ENCODE results near the gene SLK.
A peak's percentile ranks its signal among the peaks of the same experiment; 100 is the strongest.

Gene SLK

DNA sequence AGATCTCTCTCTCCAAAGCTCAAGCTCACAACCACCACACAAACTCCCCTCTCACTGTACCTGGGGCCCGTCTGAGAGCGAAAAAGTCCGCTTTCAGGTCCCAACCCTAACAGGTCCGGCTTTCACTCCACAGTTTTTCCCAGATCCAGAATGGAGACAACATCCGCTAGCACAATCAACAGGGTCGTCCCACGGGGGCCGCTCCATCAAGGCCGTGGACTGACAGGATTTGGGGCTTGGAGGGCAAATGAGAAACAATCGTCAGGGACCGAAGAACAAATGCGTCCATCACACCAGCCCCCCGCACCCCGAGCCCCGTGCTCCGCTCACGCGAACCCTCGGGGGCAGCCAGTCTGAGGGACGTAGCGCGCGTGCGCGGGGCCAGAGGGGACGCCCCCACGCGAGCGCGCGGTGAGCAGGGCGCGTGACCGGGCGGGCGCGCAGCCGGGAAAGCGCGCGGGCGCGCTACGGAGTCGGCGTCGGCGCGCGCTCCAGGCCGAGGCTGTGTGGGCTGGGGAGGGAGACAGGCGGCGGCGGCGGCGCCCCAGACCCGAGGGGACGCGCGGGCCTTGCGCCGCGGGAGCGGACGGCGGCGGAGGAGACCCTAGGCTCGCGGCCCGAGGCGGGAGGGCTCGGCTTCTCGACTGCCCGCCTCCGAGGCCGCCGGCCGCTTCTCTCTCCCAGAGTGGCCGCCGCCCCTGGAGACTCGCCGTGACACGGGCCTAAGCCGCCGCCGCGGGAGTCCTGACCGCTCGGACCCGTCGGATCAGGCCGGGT lies at the start of gene SLK:
SLK (plus strand) TSS at position 470 of the 777 bp plus-strand sequence. CDS start 606 bp downstream, outside the sequence.
- peak; percentile 61 to 64 for DNase-seq (ENCODE audit: low read depth in 2 of 2)

GRCh38 chr10:103917302-103918052 lies 49.5 kb upstream of the SLK start:
- DNase-seq (ENCODE audit: low read depth in 2 of 2), result no peak

- peak; percentile 85 to 89 for DNase-seq (ENCODE audit: low read depth in 2 of 2)
These were observed 48.7 kb upstream of the SLK start, which contains the start of gene STN1 for GRCh38 chr10:103918053-103918846. Gene STN1 (minus strand): TSS chr10:103918184. CDS start chr10:103917594, 590 bp downstream.

- no peak for DNase-seq (ENCODE audit: low read depth in 2 of 2)
These were observed 47.3 kb upstream of the SLK start for GRCh38 chr10:103919648-103920025.

DNA sequence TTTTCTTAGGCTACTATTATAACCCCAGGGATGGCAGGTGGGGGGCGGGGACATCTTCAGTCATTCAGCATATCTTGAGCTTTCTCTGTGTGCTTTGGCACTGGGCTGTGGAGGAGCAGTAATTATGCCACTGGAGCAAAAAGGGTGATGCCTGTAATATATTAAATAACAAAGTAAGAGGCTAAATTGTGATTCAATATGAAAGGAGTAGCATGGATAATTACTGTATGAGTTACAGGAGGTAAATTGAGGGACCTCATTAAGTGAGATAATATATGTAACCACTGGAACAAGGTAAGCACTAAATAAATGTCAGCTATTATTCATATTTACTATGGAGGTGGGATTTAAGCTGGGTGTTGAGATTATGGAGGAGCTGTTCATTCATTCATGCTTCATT lies 45.7 kb upstream of the SLK start:
- DNase-seq (ENCODE audit: low read depth in 2 of 2), result no peak

DNA sequence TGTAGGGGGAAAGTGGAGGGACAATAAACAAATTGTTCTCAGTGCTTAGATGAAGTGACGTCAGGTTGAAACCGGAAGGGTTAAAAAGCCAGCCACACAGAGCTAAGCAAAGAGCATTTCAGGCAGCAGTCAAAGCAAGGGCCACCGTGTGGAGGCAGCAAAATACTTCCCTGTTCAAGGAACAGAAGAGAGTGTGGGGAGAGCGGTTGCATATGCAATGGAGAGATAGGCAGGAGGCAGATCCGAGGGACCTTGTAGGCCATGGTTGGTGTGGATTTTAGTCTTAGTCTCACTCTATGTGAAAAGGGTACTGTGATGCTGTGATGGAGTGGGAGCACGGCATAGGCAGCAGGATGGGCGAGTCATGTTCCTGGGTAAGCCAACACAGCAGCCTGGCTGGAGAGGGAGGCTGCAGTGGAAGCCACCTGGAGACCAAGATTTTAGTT lies 45.2 kb upstream of the SLK start:
- no peak for DNase-seq (ENCODE audit: low read depth in 2 of 2)

GRCh38 chr10:103922659-103923058 lies 44.3 kb upstream of the SLK start:
- no peak for DNase-seq (ENCODE audit: low read depth in 2 of 2)

DNA sequence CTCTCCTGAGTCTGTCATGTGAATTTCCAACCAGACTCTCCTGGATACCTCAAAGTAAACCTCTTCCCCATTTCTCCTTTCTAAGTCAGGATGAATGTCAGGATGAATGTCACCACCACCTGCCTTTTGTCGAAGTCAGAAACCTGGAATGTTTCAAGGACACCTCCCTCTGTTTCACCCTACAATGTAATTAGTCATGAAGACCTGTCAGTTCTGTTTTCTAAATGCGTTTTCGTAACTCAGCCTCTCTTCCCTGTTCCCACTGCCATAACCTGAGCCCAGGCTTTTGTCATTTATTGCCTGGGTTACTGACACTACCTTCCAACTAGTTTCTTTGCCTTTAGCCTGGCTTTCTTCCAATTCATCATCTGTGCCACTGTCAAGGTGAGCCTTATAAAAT lies 43.4 kb upstream of the SLK start:
- DNase-seq (ENCODE audit: low read depth in 2 of 2), result no peak

DNA sequence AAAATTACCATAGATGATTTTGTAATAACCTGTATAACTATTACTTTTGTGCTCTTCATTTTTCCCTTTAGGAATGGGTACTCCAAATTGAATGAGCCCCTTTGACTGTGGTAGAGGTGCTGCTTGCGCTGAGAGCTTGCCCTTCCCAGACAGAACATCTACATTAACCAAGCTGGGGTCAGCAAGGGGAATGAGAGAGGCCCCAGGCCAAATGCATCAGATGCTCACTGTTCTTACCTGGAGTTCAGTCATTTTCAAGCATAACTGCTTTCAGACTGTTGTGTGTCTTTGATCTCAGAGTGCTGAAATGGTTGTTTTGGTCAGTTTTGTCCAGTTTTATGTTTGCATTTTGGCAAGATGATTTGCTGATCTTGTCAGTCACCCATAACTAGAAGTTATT lies 41.3 kb upstream of the SLK start:
- DNase-seq (ENCODE audit: low read depth in 2 of 2), result no peak

DNA sequence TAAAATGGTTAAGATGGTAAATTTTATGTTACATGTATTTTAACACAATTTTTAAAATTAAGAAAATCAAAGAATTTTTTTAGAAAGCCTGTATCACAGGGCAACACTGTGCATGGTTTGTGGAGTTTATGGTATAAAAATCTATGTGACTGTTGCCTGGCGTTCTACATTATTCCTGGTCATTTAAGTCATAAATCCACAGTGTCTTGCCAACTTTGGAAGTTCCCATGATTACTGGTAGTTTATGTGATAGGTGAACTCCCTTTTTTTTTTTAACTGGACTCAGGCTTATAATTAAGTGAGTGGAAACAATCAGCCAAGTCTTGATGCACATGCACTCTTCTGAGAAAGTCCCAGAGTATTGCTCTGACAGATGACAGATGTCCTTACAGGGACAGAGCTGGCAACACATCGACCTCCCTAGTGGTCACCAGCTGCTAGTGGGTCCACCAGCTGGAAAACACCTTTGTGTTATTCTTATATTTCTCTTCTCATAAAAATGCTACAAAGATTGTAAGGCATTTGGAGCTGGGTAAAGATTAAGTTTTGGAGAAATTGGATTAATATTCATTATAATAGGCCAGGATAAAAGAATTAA lies 40.1 kb upstream of the SLK start:
- DNase-seq (ENCODE audit: low read depth in 2 of 2), result no peak

DNA sequence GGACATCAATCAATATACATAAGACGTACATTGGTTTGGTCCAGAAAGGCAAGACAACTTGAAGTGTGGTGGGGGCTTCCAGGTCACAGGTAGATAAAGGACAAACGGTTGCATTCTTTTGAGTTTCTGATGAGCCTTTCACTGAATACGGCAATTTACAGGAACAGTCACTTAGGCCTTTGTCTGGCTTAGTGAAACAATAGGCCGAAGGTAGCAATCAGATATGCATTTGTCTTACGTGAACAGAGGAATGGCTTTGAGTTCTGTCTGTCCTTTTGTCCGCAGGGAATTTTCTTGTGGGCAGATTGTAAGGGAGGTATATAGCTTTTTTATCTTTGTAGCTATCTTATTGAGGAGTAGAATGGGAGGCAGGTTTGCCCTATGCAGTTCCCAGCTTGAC lies 38.2 kb upstream of the SLK start:
- DNase-seq (ENCODE audit: low read depth in 2 of 2), result no peak

GRCh38 chr10:103929381-103929921 lies 37.5 kb upstream of the SLK start:
- DNase-seq (ENCODE audit: low read depth in 2 of 2), result no peak

- DNase-seq (ENCODE audit: low read depth in 2 of 2), result no peak
These were observed 36.5 kb upstream of the SLK start for GRCh38 chr10:103930449-103930848.

DNA sequence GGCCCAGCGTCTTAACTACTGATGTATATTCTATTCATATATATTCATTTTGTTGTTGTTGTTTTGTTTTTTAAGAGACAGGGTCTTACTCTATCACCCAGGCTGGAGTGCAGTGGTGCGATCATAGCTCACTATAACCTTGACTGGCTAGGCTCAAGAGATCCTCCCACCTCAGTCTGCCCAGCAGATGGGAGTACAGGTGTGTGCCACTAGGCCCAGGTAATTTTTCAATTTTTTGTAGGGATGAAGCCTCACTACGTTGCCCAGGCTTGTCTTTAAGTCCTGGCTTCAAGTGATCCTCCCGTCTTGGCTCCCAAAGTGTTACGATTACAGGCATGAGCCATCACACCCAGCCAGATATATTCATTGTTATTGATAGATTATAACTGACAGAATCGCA lies 36.1 kb upstream of the SLK start:
- DNase-seq (ENCODE audit: low read depth in 2 of 2), result no peak

GRCh38 chr10:103931603-103932002 lies 35.3 kb upstream of the SLK start:
- DNase-seq (ENCODE audit: low read depth in 2 of 2), result no peak

DNA sequence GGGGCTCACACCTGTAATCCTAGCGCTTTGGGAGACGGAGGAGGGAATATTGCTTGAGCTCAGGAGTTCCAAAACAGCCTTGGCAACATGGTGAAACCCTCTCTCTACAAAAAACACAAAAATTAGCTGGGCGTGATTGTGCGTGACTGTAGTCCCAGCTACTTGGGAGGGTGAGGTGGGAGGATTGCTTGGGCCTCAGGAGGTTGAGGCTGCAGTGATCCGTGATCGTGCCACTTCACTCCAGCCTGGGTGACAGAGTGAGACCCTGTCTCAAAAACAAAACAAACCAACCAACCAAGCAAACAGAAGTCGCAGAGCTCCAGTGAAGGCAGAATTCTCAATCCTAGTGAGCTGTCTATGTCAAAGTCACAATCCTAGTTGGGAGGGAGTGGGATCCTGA lies 34.7 kb upstream of the SLK start:
- no peak for DNase-seq (ENCODE audit: low read depth in 2 of 2)

DNA sequence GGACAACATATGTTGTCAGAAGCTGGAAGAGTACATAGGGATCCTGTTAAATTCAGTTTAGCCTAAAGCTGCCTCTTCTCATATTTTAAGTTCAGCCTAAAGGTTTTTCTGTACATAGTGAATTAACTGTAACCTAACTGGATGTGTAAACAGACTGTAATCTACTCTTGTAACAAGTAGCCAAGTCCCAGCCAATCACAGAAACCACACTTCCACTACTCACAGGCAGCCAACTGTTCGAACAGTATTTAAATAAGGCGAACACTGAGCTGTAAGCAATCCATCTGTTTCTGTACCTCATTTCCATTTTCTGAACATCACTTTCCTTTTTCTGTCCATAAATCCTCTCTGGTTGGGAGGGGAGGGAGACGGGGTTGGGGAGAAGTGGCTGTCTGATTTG lies 34.0 kb upstream of the SLK start:
- no peak for DNase-seq (ENCODE audit: low read depth in 2 of 2)

- DNase-seq (ENCODE audit: low read depth in 2 of 2), result no peak
These were observed 33.3 kb upstream of the SLK start for GRCh38 chr10:103933557-103934121.

GRCh38 chr10:103934308-103934707 lies 32.6 kb upstream of the SLK start:
- DNase-seq (ENCODE audit: low read depth in 2 of 2), result no peak

GRCh38 chr10:103936022-103936421 lies 30.9 kb upstream of the SLK start:
- no peak for DNase-seq (ENCODE audit: low read depth in 2 of 2)

DNA sequence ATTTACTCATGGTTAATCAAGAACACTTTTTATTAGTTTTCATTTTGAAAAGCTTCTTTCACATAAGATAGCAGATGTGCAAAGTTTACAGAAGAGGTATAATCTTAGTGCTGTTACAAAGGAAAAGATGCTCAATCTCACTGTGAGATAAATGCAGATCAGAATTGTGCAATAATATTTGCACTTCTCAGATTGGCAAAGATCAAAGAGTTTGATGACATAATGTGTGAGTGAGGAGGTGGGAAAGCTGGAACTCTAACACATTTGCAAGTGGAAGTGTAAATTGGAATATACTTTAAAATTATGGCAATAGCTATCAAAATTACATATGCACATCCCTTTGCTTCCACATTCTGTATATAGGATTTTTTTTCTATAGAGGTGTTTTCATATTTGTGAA lies 27.4 kb upstream of the SLK start:
- no peak for DNase-seq (ENCODE audit: low read depth in 2 of 2)

Measured in stimulated activated CD8-positive, alpha-beta memory T cell treated with anti-CD3 and anti-CD28 coated beads, Interleukin-7, amount 100 ng/mL, for 1 hour (primary cell).